PC-9 (cell line): ENCODE measurements around the gene STEEP1.

Experiments used
- EZH2 ChIP-seq: fragments of 200-600 bp; sonication (generic); IDR thresholded peaks from 2 replicates; pipeline ENCODE4 v1.8.0; 2017; ENCODE audit warnings: antibody characterized with exemption, low read depth
- TF ChIP-seq, protein P1 (sequence below): fragments of 200-600 bp; sonication (generic); conservative IDR thresholded peaks from 2 replicates; pipeline ENCODE4 v1.6.1; 2017; ENCODE audit warnings: mixed run types, antibody characterized with exemption, mild to moderate bottlenecking, moderate library complexity

DNA sequence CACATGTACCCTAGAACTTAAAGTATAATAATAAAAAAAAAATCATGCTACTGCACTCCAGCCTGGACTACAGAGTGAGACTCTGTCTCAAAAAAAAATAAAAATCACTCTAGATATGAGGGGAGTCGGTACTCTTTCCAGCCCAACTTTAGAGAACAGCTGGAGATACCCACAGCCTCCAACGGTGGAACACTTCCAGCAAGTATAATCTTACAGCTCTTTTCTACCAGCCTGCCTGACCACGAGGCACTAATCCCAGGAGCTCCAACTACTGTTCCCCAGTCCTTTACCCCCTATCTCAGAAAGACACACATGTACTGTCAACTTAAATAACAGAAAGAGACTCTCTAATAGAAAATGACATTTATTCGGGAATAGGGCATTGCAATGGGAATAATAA is 46.8 kb downstream of the STEEP1 start:
- TF ChIP-seq, protein P1, sequence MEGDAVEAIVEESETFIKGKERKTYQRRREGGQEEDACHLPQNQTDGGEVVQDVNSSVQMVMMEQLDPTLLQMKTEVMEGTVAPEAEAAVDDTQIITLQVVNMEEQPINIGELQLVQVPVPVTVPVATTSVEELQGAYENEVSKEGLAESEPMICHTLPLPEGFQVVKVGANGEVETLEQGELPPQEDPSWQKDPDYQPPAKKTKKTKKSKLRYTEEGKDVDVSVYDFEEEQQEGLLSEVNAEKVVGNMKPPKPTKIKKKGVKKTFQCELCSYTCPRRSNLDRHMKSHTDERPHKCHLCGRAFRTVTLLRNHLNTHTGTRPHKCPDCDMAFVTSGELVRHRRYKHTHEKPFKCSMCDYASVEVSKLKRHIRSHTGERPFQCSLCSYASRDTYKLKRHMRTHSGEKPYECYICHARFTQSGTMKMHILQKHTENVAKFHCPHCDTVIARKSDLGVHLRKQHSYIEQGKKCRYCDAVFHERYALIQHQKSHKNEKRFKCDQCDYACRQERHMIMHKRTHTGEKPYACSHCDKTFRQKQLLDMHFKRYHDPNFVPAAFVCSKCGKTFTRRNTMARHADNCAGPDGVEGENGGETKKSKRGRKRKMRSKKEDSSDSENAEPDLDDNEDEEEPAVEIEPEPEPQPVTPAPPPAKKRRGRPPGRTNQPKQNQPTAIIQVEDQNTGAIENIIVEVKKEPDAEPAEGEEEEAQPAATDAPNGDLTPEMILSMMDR: no peak
- no peak for TF ChIP-seq EZH2
